H1 (cell line): ENCODE measurements around the gene SEL1L3. TPM values are rescaled to one million over a fixed set of nuclear protein-coding genes. Genes with fewer than 3 reads are reported as not detected.

Experiments
- CTCF ChIA-PET: fragments of 300-600 bp; sonication (Branson Sonifier 250); formaldehyde crosslinking; loops from one replicate; lab custom pipeline; 2021; ENCODE audit not compliant: partially characterized antibody; lab: Charles Lee
- POLR2A ChIA-PET: fragments of 300-600 bp; sonication (Branson Sonifier 250); formaldehyde crosslinking; loops from one replicate; lab custom pipeline; 2021; ENCODE audit warnings: inconsistent platforms; ENCODE audit not compliant: partially characterized antibody; lab: Charles Lee
- DNase-seq, 2 experiments: peaks; one replicate each; pipeline versions ENCODE4 v3.0.0 to v3.0.0-alpha.2; 2010 to 2022; ENCODE audit warnings: low spot score in 2 of 2, low read depth in 1 of 2, mixed read lengths in 1 of 2
- FAIRE-seq: peaks from 2 replicates; lab custom pipeline; 2011; peaks lifted over from hg19 to GRCh38; lab: Jason Lieb, UNC
- H2AFZ ChIP-seq: 2 replicates; pipeline ENCODE4 v1.8.1; 2012; ENCODE audit warnings: low read length, inconsistent platforms
- H2AK5ac ChIP-seq: 2 replicates; pipeline ENCODE4 v1.6.1; 2013; ENCODE audit warnings: low read depth, low read length
- H2BK120ac ChIP-seq: replicated peaks from 2 replicates; pipeline ENCODE3; 2013; ENCODE audit warnings: low read depth, low read length, inconsistent platforms
- H2BK12ac ChIP-seq: 2 replicates; pipeline ENCODE4 v1.6.1; 2013; ENCODE audit warnings: low read depth, low read length
- H2BK15ac ChIP-seq: 2 replicates; pipeline ENCODE4 v1.6.1; 2013; ENCODE audit warnings: low read length
- H2BK20ac ChIP-seq: 2 replicates; pipeline ENCODE4 v1.6.1; 2013; ENCODE audit warnings: low read length
- H2BK5ac ChIP-seq: 2 replicates; pipeline ENCODE4 v1.6.1; 2013; ENCODE audit warnings: low read depth, low read length
- H3K14ac ChIP-seq: 2 replicates; pipeline ENCODE4 v1.6.1; 2013; ENCODE audit warnings: inconsistent platforms; ENCODE audit not compliant: insufficient read length
- H3K18ac ChIP-seq: 2 replicates; pipeline ENCODE4 v1.6.1; 2013; ENCODE audit warnings: low read length; ENCODE audit errors: extremely low read depth
- H3K23ac ChIP-seq: 2 replicates; pipeline ENCODE4 v1.6.1; 2013; ENCODE audit warnings: inconsistent platforms; ENCODE audit not compliant: insufficient read length
- H3K23me2 ChIP-seq: 2 replicates; pipeline ENCODE4 v1.6.1; 2013; ENCODE audit warnings: low read depth, low read length
- H3K27ac ChIP-seq: 2 replicates; pipeline ENCODE4 v1.6.1; 2011; ENCODE audit warnings: low read depth, low read length, inconsistent platforms
- H3K27me3 ChIP-seq, 4 experiments: replicated peaks in 1 of 4; 1 replicate in 1 of 4; 2 replicates in 3 of 4; pipeline versions ENCODE4 v1.6.1 to v1.8.1; 2011 to 2013; ENCODE audit warnings: low read length in 3 of 4, mild to moderate bottlenecking in 3 of 4, inconsistent platforms in 2 of 4, mixed read lengths in 2 of 4, moderate library complexity in 1 of 4; ENCODE audit not compliant: control insufficient read depth in 3 of 4, insufficient read depth in 3 of 4; ENCODE audit errors: extremely low read depth in 1 of 4
- H3K36me3 ChIP-seq, 4 experiments: 2 replicates each; pipeline versions ENCODE4 v1.6.1 to v1.8.1; 2011 to 2013; ENCODE audit warnings: mild to moderate bottlenecking in 4 of 4, low read length in 3 of 4, moderate library complexity in 2 of 4, control low read depth in 1 of 4, inconsistent platforms in 1 of 4; ENCODE audit not compliant: insufficient read depth in 4 of 4, control insufficient read depth in 2 of 4
- H3K4ac ChIP-seq: replicated peaks from 2 replicates; pipeline ENCODE3; 2013; ENCODE audit warnings: low read length, low read depth, mixed read lengths, inconsistent platforms; ENCODE audit not compliant: insufficient read length
- H3K4me1 ChIP-seq, 4 experiments: replicated peaks in 1 of 4; 1 replicate in 1 of 4; 2 replicates in 3 of 4; pipeline versions ENCODE4 v1.6.1 to v1.8.1; 2011 to 2013; ENCODE audit warnings: low read length in 3 of 4, inconsistent platforms in 2 of 4, mixed read lengths in 1 of 4; ENCODE audit not compliant: insufficient read depth in 4 of 4, control insufficient read depth in 3 of 4
- H3K4me2 ChIP-seq, 2 experiments: 2 replicates each; pipeline versions ENCODE4 v1.6.1 to v1.8.1; 2011 to 2013; ENCODE audit warnings: low read depth in 2 of 2, low read length in 2 of 2, control low read depth in 1 of 2, inconsistent platforms in 1 of 2, mild to moderate bottlenecking in 1 of 2; ENCODE audit not compliant: insufficient read depth in 1 of 2
- H3K4me3 ChIP-seq, 4 experiments: fragments of 200-600, 300-600 bp in 1 of 4; sonication (generic), shearing (Covaris generic), sonication (Bioruptor Twin) in 1 of 4; 2 replicates each; pipeline versions ENCODE4 v1.5.1 to v1.8.1; 2011 to 2016; ENCODE audit warnings: low read length in 4 of 4, low read depth in 3 of 4, control low read depth in 2 of 4, inconsistent platforms in 2 of 4, mild to moderate bottlenecking in 2 of 4, mixed read lengths in 1 of 4, moderate library complexity in 1 of 4; ENCODE audit not compliant: insufficient read depth in 2 of 4; ENCODE audit errors: extremely low read depth in 1 of 4
- H3K56ac ChIP-seq: replicated peaks from 2 replicates; pipeline ENCODE3; 2013; ENCODE audit warnings: low read depth, mild to moderate bottlenecking, mixed read lengths, low read length, inconsistent platforms; ENCODE audit not compliant: insufficient read length
- H3K79me1 ChIP-seq: 2 replicates; pipeline ENCODE4 v1.6.1; 2013; ENCODE audit warnings: low read depth, low read length, control low read depth
- H3K79me2 ChIP-seq, 2 experiments: 2 replicates each; pipeline versions ENCODE4 v1.6.1 to v1.8.1; 2012 to 2013; ENCODE audit warnings: low read length in 2 of 2, mild to moderate bottlenecking in 2 of 2, inconsistent platforms in 1 of 2; ENCODE audit not compliant: insufficient read depth in 2 of 2, control insufficient read depth in 1 of 2
- H3K9ac ChIP-seq, 4 experiments: replicated peaks in 1 of 4; 1 replicate in 1 of 4; 2 replicates in 3 of 4; pipeline versions ENCODE4 v1.6.1 to v1.8.1; 2011 to 2013; ENCODE audit warnings: low read depth in 3 of 4, low read length in 3 of 4, control low read depth in 2 of 4, mild to moderate bottlenecking in 2 of 4, moderate library complexity in 2 of 4, inconsistent platforms in 1 of 4; ENCODE audit errors: extremely low read depth in 1 of 4
- H3K9me3 ChIP-seq, 2 experiments: 2 replicates each; pipeline versions ENCODE4 v1.6.1 to v1.8.1; 2012 to 2013; ENCODE audit warnings: mild to moderate bottlenecking in 2 of 2, moderate library complexity in 2 of 2, control low read depth in 1 of 2, inconsistent platforms in 1 of 2, low read depth in 1 of 2, low read length in 1 of 2, mixed read lengths in 1 of 2; ENCODE audit not compliant: insufficient read depth in 2 of 2
- H4K20me1 ChIP-seq, 2 experiments: replicated peaks in 1 of 2; 2 replicates each; pipeline versions ENCODE3 to v1.8.1; 2011 to 2013; ENCODE audit warnings: inconsistent platforms in 2 of 2, low read length in 2 of 2, mild to moderate bottlenecking in 1 of 2; ENCODE audit not compliant: insufficient read depth in 2 of 2, control insufficient read depth in 1 of 2
- H4K5ac ChIP-seq: 2 replicates; pipeline ENCODE4 v1.6.1; 2013; ENCODE audit warnings: low read length, low read depth, mixed read lengths, inconsistent platforms; ENCODE audit not compliant: insufficient read length
- H4K8ac ChIP-seq: 2 replicates; pipeline ENCODE4 v1.8.0; 2013; ENCODE audit warnings: mild to moderate bottlenecking, moderate library complexity, low read length, inconsistent platforms; ENCODE audit not compliant: insufficient read depth; ENCODE audit errors: extremely low read depth
- H4K91ac ChIP-seq: replicated peaks from 2 replicates; pipeline ENCODE3; 2013; ENCODE audit warnings: low read length, mixed read lengths, inconsistent platforms; ENCODE audit not compliant: insufficient read length
- BRCA1 ChIP-seq: IDR thresholded peaks from 2 replicates; pipeline ENCODE4 v1.6.1; 2012; ENCODE audit warnings: low read depth, low read length, improper control_type of control experiment
- CBX5 ChIP-seq: fragments of 300-800, 300-1000 bp; sonication (generic); IDR thresholded peaks from 2 replicates; pipeline ENCODE4 v1.7.1; 2016; ENCODE audit warnings: antibody characterized with exemption, low read length, low read depth
- CREB1 ChIP-seq: IDR thresholded peaks from 2 replicates; pipeline ENCODE4 v1.6.1; 2012; ENCODE audit warnings: inconsistent platforms
- HDAC2 ChIP-seq, 2 experiments: fragments of 300-600 bp in 1 of 2; sonication (generic) in 1 of 2; IDR thresholded peaks; 2 replicates each; pipeline ENCODE4 v1.6.1; 2011 to 2012; ENCODE audit warnings: low read depth in 2 of 2, low read length in 2 of 2, mild to moderate bottlenecking in 2 of 2, moderate library complexity in 2 of 2, borderline replicate concordance in 1 of 2, inconsistent platforms in 1 of 2
- JUND ChIP-seq: IDR thresholded peaks from 2 replicates; pipeline ENCODE4 v1.6.1; 2011; ENCODE audit warnings: mild to moderate bottlenecking, improper control_type of control experiment, low read length
- KDM5A ChIP-seq: fragments of 200-600 bp; IDR thresholded peaks from 2 replicates; pipeline ENCODE4 v1.7.1; 2012; ENCODE audit warnings: mild to moderate bottlenecking, low read length, inconsistent platforms, mixed read lengths
- RAD21 ChIP-seq, 2 experiments: IDR thresholded peaks in 1 of 2; conservative IDR thresholded peaks in 1 of 2; 2 replicates each; pipeline ENCODE4 v1.6.1; 2011; ENCODE audit warnings: low read depth in 2 of 2, low read length in 2 of 2, improper control_type of control experiment in 1 of 2, inconsistent platforms in 1 of 2, mild to moderate bottlenecking in 1 of 2, moderate library complexity in 1 of 2
- SIN3A ChIP-seq, 2 experiments: IDR thresholded peaks in 1 of 2; conservative IDR thresholded peaks in 1 of 2; 2 replicates each; pipeline ENCODE4 v1.6.1; 2011 to 2012; ENCODE audit warnings: low read length in 2 of 2, improper control_type of control experiment in 1 of 2, low read depth in 1 of 2, mild to moderate bottlenecking in 1 of 2
- SUZ12 ChIP-seq: fragments of 200-600 bp; sonication (generic); IDR thresholded peaks from 2 replicates; pipeline ENCODE4 v1.6.1; 2012; ENCODE audit warnings: mild to moderate bottlenecking, inconsistent platforms, low read length, moderate library complexity, mixed read lengths
- USF2 ChIP-seq: IDR thresholded peaks from 2 replicates; pipeline ENCODE4 v1.6.1; 2011; ENCODE audit warnings: low read length, improper control_type of control experiment
- YY1 ChIP-seq: IDR thresholded peaks from 2 replicates; pipeline ENCODE4 v1.6.1; 2011; ENCODE audit warnings: low read depth, mild to moderate bottlenecking, low read length
- WGBS, 2 experiments: shearing (Covaris generic) in 1 of 2; methylation state at CpG; one replicate each; pipeline versions ENCODE4 v1.1.6 to v1.1.7; 2013 to 2015; ENCODE audit warnings: low lambda C conversion rate in 2 of 2, mixed read lengths in 2 of 2, inconsistent platforms in 1 of 2, low coverage in 1 of 2, missing lambda C conversion rate in 1 of 2; ENCODE audit not compliant: insufficient replicate concordance in 2 of 2, insufficient coverage in 1 of 2, insufficient read length in 1 of 2; ENCODE audit errors: extremely low coverage in 1 of 2, missing lambda C conversion rate in 1 of 2; 5-methylcytosine and 5-hydroxymethylcytosine counted together
- polyA plus RNA-seq, 7 experiments: library from polyadenylated mRNA; depleted of rRNA in 3 of 7; stranded (reverse) in 5 of 7; unstranded in 2 of 7; fragments of >200 nt in 5 of 7; fragments of 200-250 nt in 2 of 7; gene quantifications; 1 replicate in 5 of 7; 2 replicates in 1 of 7; 4 replicates in 1 of 7; pipeline versions ENCODE4 v1.2.1 to v1.2.3, GENCODE V29; 2011 to 2013; ENCODE audit warnings: missing spikeins in 2 of 7, mixed read lengths in 2 of 7
- total RNA-seq: library from RNA; stranded (reverse); fragmentation: NEBNext Ultra II Directional; extraction: Animal tissue kit (Norgen Biotek cat#: 25700); gene quantifications from 2 replicates; pipeline ENCODE4 v1.2.1, GENCODE V29; 2021

SEL1L3 gene
- total and polyA plus RNA-seq, 2 of the 8 experiments (the other 6 are each of a cell fraction or from before 2014, with no cell fraction given) = 18.2 to 54.0 TPM

- Histone ChIP-seq H3K14ac (no peak overlapping the region), H3K27ac (no peak overlapping the region), H2BK5ac (no peak overlapping the region), H3K27me3 (no peaks in the 10 kb centered on the region), H2BK120ac (no peak overlapping the region), H3K36me3 (no peaks in the 10 kb centered on the region), H2AK5ac (no peak overlapping the region), H3K4ac (no peak overlapping the region), H2BK20ac (0 out of 2 replicates have a peak overlapping the region, but pooled peaks have one; percentile 48), H3K79me1 (no peaks in the 10 kb centered on the region), H3K4me1 (no peaks in the 10 kb centered on the region), H3K18ac (no peak overlapping the region), H3K79me2 (no peaks in the 10 kb centered on the region), H3K9ac (no peak overlapping the region), H2BK12ac (no peak overlapping the region), H4K91ac (no peak overlapping the region), H4K5ac (no peak overlapping the region), H4K20me1 (no peaks in the 10 kb centered on the region), H3K9me3 (no peaks in the 10 kb centered on the region), H3K4me2 (no peak overlapping the region), H2AFZ (no peak overlapping the region), H3K23ac (no peak overlapping the region), H2BK15ac (no peak overlapping the region), H3K4me3 (no peak overlapping the region), H3K23me2 (no peaks in the 10 kb centered on the region), H3K56ac (no peak overlapping the region), H4K8ac (no peak overlapping the region)
- POLR2A ChIA-PET = no interaction called here
- WGBS, 2 experiments = 83% methylated on average over 5 of the region's 5 CpGs; no CpG with 5 or more reads in 1 of the 2 experiments
- DNase-seq (no peak), FAIRE-seq (no peak)
- CTCF ChIA-PET = interaction anchor here (1.2 to 4.2 kb wide), 4 partner anchors 65 to 262 kb away, joined by 3 to 19 read pairs (median 5); no protein-coding TSS in a partner anchor
- TF ChIP-seq RAD21 (IDR thresholded peaks at IDR 0.05 in 1 of 2, conservative IDR thresholded peaks at IDR 0.05 in 1 of 2; ENCODE audit: low read depth in 2 of 2, low read length in 2 of 2) (peak; percentile 23 to 27; a peak in 3 of 4 replicates), HDAC2 (IDR thresholded peaks at IDR 0.05; ENCODE audit: borderline replicate concordance in 1 of 2, low read depth in 2 of 2, low read length in 2 of 2) (no peak), JUND (no peak), BRCA1 (no peak), CREB1 (no peak), SUZ12 (no peak), SIN3A (conservative IDR thresholded peaks at IDR 0.05 in 1 of 2, IDR thresholded peaks at IDR 0.05 in 1 of 2; ENCODE audit: low read depth in 1 of 2, low read length in 2 of 2) (no peak), CBX5 (no peak), USF2 (no peak), KDM5A (no peak), YY1 (no peak)
These were observed 159.9 kb downstream of the SEL1L3 start for GRCh38 chr4:25702848-25703247.
